ENCODE results near the gene SETD1B.
A peak's percentile ranks its signal among the peaks of the same experiment; 100 is the strongest.
"Not testable (repeated sequence)": the region's sequence is repeated elsewhere in the genome, so short reads cannot be mapped to it uniquely, and the experiment has no call there.

SETD1B gene

DNA sequence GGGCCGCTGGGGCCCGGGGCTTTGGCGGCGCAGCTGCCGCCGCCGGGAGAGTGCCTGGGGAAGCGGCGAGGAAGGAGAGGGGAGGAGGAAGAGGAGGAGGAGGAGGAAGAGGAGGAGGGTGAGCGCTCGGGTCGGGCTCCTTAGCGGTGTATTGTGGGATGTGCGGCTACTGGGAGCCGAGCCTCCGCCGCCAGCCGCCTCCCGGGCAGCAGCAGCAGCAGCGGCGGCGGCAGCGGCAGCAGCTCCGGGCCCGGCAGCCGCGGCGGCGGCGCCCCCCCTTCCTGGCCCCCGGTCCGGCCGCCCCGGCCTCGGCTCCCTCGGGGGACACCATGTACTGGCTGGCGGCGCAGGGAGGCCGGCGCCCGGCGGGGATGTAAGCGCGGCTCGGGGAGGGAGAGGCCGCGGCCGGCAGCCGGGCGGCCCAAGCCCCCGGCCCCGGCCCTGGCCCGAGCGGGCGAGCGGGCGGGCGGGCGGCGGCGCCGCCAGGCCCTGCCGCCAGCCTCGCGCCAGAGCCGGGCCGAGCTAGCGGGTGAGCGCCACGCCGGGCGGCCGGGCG is at the start of gene SETD1B:
SETD1B (plus strand) TSS at position 149 of the 556 bp plus-strand sequence. CDS start 729 bp downstream, outside the sequence.
- peak; percentile 66 for DNase-seq

GRCh38 chr12:121754836-121755235 is 49.0 kb upstream of the SETD1B start:
- DNase-seq: no peak

GRCh38 chr12:121755591-121755990 is 48.2 kb upstream of the SETD1B start:
- no peak for DNase-seq

DNA sequence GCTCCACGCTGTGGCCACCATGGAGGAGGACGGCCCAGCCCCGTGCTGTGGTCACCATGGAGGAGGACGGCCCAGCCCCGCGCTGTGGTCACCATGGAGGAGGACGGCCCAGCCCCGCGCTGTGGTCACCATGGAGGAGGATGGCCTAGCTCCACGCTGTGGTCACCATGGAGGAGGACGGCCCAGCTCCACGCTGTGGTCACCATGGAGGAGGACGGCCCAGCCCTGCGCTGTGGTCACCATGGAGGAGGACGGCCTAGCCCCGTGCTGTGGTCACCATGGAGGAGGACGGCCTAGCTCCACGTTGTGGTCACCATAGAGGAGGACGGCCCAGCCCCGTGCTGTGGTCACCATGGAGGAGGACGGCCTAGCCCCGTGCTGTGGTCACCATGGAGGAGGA is 45.3 kb upstream of the SETD1B start:
- DNase-seq: not testable (repeated sequence)

- DNase-seq: no peak
Observed at GRCh38 chr12:121762269-121762668, 41.5 kb upstream of the SETD1B start.

GRCh38 chr12:121764808-121765207 is 39.0 kb upstream of the SETD1B start:
- DNase-seq: no peak

DNA sequence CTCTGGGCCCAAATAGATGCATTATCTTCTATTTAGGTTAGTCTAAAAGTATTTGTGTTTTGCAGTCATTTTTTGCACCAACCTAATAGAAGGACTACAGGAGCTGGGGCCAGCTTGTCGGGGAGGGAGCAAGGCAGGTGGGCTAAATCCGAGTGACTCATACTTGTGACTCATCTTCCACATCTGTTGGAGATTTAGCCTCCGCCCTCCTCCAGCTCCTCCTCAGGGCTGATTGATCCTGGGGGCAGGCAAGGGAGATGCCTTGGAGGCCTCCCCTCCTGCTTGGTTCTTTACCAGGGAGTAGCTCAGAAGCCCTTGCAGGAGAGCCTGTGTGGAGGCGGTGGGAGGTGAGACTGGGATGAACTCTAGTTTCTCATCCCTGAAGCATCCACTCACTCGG is 38.2 kb upstream of the SETD1B start:
- peak; percentile 24 for DNase-seq

GRCh38 chr12:121766290-121767039 is 37.3 kb upstream of the SETD1B start:
- no peak for DNase-seq

GRCh38 chr12:121767525-121768016 is 36.2 kb upstream of the SETD1B start:
- DNase-seq: no peak

- DNase-seq: no peak
Observed at GRCh38 chr12:121769297-121769830, 34.4 kb upstream of the SETD1B start.

DNA sequence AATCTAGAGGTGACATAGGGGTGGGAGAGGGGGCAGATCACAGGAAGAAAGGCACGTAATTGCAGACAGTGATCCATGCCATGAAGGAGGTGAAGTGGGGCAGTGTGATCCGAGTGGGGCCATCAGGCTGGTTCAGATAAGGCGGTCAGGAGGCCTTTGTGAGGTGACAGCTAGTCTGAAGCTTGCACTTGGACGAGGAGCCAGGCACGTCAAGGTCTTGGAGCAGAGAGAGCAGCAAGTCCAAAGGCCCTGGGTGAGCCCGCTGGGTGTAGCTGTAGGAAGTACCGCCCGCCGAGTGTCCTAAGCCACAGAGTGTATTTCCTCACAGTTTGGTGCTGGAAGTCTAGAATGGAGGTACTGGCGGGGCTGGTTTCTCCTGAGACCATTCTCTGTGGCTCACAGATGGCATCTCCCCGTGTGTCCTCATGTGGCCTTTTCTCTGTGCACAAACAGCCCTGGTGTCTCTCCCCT is 33.9 kb upstream of the SETD1B start:
- peak; percentile 80 for DNase-seq

- DNase-seq: no peak
Observed at GRCh38 chr12:121770388-121770787, 33.4 kb upstream of the SETD1B start.

DNA sequence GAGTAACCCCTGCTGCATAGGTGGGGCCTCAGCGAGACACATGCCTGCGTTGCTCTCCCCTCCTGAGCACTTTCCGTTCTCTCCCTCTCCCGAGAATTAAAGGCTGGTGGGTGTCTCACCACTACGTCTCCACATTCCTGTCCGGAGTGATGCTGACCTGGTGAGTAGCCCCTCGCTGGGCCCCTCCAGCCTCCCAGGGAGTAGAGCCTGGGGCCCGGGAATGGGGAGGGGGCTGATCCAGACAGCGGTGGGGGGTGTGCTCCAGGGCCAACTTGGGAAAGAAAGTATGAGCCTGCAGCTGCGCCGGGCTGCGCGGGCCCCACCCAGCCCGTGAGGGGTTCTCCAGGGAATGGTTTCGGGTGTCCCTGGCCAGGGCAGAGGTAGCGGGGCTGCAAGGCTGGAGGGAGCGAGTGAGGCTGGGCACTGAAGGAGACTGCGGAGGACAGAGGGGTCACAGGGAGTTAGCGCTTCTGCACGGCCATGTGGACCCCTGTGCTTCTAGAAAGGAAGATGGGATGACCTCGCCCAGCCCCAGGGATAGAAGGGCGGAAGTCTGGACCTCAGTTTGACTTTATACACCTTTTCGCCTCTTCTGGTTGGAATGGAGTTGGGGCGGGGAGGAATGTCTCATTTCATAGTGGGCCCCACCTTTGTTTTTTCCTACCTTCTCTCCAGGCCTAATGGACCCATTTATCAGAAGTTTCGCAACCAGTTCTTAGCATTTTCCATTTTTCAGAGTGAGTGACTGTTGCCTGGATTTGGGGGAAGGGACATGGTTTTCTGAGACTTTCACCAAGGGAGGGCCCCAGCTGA is 32.8 kb upstream of the SETD1B start:
- no peak for DNase-seq

DNA sequence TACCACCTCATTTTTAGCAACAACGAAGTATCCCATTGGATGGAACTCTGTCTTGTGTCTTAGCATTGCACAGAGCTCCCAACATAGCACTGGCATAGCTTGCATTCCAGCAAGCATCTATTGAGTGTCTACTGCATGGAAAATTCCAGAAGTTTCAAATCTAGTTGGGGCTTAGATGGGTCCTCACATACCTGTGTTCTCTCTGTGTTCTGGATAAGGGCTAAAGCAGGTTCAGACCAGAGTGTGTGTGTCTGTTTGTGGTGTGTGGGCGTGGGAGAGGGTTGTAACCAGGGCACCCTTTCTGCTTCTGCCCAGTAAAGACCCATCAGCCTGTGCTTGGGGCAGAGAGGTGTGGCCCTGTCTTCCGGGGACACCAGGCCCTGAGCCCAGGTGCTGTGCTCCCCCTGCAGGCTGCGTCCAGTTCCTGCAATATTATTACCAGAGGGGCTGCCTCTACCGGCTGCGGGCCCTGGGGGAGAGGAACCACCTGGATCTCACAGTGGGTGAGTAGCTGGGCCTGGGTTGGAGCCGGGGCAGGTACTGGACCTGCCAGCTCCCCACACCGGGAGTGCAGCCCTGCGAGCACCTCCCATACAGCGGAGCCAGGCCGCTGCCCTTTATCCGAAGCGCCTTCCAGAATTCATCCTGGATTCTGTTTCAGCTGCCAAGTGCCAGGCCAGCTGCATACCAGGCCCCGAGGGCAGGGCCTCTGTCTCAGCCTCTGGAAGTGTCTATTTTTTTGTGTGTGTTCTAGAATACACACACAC is 30.6 kb upstream of the SETD1B start:
- DNase-seq: peak; percentile 58

DNA sequence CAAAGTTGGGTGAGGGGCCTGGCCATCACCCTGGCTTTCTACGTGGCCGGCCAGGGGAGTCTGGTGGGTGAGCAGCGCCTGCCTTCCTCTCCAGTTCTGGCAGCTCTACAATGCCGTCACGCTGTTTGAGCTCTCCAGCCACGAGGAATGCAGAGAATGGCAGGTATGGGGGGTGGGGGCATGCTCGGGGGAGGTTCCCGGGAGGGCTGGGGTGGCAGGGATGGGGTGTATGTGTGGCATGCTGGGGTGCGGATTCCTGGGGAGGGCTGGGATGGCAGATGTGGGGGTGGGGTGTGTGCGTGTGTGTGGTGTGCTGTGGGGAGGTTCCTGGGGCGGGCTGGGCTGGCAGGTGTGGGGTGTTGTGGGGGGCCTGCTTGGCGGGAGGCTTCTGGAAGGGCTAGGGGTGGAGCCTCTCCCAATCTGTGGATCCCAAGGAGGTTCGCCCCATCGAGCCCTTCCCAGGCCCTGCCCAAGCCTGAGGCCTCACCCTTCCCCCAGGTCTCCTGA is 28.8 kb upstream of the SETD1B start:
- no peak for DNase-seq

DNA sequence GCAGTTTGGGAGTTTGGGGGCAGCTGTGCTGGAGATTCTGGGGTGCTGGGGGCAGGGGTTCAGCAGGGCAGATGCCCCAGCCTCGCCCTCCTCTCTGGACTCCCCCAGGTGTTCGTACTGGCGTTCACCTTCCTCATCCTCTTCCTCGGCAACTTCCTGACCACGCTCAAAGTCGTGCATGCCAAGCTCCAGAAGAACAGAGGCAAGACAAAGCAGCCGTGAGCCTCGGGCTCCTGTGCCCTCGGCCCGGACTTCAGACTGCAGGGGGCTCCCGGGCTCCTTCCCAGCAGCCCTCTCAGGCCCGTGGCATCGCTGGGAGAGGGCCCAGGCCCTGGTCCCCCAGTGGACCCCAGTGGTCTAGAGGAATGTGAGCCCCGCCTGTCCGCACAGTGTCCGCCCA is 28.3 kb upstream of the SETD1B start:
- DNase-seq: no peak

- peak; percentile 56 for DNase-seq
Observed at GRCh38 chr12:121776190-121777098, 27.4 kb upstream of the SETD1B start.

DNA sequence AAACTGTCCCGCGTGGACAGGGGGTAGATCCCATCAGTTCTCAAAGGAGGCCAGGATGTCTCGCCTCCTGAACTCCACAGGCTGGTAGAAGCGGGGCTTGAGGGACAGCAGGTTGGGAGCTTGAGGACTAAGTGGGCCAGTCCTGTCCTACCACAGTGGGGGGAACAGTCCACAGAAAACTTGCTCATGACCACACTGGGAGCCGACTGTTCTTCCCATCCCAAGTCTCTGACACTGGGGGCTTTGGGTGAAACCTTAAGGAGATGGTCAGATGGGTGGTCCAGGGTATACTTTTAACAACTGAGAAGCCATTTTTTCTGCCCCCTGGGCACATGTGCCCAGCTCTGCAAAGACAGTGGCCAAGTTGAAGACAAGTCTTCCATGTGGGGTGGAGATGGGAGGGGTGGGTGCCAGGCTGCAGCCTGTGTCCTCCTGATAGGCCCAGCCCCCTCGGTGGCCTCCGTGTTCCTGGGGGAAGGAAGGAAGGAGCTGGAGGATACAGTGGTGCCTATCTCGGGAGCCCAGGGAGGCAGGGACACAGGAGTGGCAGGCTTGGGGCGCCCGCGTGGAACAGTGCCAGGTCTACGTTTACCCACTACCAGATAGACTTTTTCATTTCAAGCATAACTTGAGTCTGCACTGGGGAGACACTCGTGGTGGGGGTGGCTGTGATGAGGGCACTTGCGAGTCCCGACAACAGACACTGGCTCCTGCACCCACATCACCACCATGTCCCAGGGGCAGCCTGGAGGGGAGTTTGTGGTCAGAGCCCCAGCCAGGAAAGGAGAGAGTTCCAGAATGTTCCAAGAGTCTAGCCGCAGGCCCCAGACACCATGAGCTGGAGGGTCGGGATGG is 25.0 kb upstream of the SETD1B start:
- no peak for DNase-seq

- DNase-seq: no peak
Observed at GRCh38 chr12:121779422-121779895, 24.4 kb upstream of the SETD1B start.

DNA sequence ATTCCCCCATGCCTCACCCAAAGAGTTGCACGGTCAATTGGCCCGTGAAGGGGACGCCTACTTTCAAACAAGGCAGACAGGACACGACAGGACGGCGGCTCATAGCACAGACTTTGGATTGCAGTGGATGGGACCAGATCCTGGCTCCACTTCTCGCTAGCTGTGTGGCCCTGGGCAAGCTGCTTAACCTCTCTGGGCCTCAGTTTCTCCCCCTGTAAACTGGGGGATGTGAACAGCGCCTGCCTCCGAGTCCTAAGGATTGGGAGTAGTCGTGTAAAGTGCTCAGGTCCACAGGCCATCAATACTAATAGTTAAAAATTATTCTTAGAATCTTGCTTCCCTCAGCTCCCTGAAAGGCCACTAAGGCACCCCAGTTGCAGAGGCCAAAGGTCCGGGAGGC is 23.4 kb upstream of the SETD1B start:
- no peak for DNase-seq
